Keratinocyte (primary cell): ENCODE measurements around the gene HHIPL1. TPM values are rescaled to one million over a fixed set of nuclear protein-coding genes. Genes with fewer than 3 reads are reported as not detected.

Source experiments
- DNase-seq: peaks from one replicate; pipeline ENCODE4 v3.0.0-alpha.2; 2011; ENCODE audit warnings: low read depth, missing footprints, low spot score
- FAIRE-seq: peaks from 2 replicates; lab custom pipeline; 2011; peaks lifted over from hg19 to GRCh38; lab: Jason Lieb, UNC
- H2AFZ ChIP-seq: 2 replicates; pipeline ENCODE4 v1.6.0; 2012; ENCODE audit warnings: low read length, control low read depth, inconsistent platforms; ENCODE audit not compliant: control insufficient read depth
- H3K27ac ChIP-seq: 2 replicates; pipeline ENCODE4 v1.5.1; 2011; ENCODE audit warnings: low read length; ENCODE audit not compliant: control insufficient read depth, insufficient read depth
- H3K27me3 ChIP-seq: 3 replicates; pipeline ENCODE4 v1.6.0; 2011; ENCODE audit warnings: low read length; ENCODE audit not compliant: control insufficient read depth, insufficient read depth; ENCODE audit errors: extremely low read depth
- H3K36me3 ChIP-seq, 2 experiments: 2 replicates in 1 of 2; 3 replicates in 1 of 2; pipeline ENCODE4 v1.5.1; 2011; ENCODE audit warnings: low read length in 2 of 2, mild to moderate bottlenecking in 1 of 2; ENCODE audit not compliant: control insufficient read depth in 2 of 2, insufficient read depth in 2 of 2; ENCODE audit errors: extremely low read depth in 1 of 2
- H3K4me1 ChIP-seq: 3 replicates; pipeline ENCODE4 v1.5.1; 2011; ENCODE audit warnings: low read length; ENCODE audit not compliant: control insufficient read depth, insufficient read depth; ENCODE audit errors: extremely low read depth
- H3K4me2 ChIP-seq: 3 replicates; pipeline ENCODE4 v1.6.0; 2011; ENCODE audit warnings: low read depth, low read length; ENCODE audit not compliant: control insufficient read depth, insufficient read depth; ENCODE audit errors: extremely low read depth
- H3K4me3 ChIP-seq, 3 experiments: fragments of 200-600 bp in 1 of 3; sonication (generic) in 1 of 3; 2 replicates in 2 of 3; 3 replicates in 1 of 3; pipeline ENCODE4 v1.5.1; 2011 to 2016; ENCODE audit warnings: low read length in 3 of 3, mild to moderate bottlenecking in 3 of 3, control low read depth in 2 of 3, inconsistent platforms in 1 of 3, low read depth in 1 of 3, mixed read lengths in 1 of 3, mixed run types in 1 of 3, moderate library complexity in 1 of 3; ENCODE audit not compliant: control insufficient read depth in 2 of 3, insufficient read depth in 2 of 3; ENCODE audit errors: extremely low read depth in 1 of 3
- H3K79me2 ChIP-seq: 2 replicates; pipeline ENCODE4 v1.6.0; 2012; ENCODE audit warnings: low read length; ENCODE audit not compliant: control insufficient read depth, insufficient read depth
- H3K9ac ChIP-seq: 3 replicates; pipeline ENCODE4 v1.6.0; 2011; ENCODE audit warnings: low read length; ENCODE audit not compliant: control insufficient read depth, insufficient read depth; ENCODE audit errors: extremely low read depth
- H3K9me1 ChIP-seq: 3 replicates; pipeline ENCODE4 v1.6.0; 2011; ENCODE audit warnings: low read length; ENCODE audit not compliant: control insufficient read depth, insufficient read depth; ENCODE audit errors: extremely low read depth
- H3K9me3 ChIP-seq: 2 replicates; pipeline ENCODE4 v1.5.1; 2012; ENCODE audit warnings: low read depth, low read length; ENCODE audit not compliant: control insufficient read depth
- H4K20me1 ChIP-seq: 3 replicates; pipeline ENCODE4 v1.6.0; 2011; ENCODE audit warnings: low read length; ENCODE audit not compliant: control insufficient read depth, insufficient read depth; ENCODE audit errors: extremely low read depth
- EZH2 ChIP-seq: IDR thresholded peaks from one replicate; pipeline ENCODE4 v1.6.1; 2012; ENCODE audit warnings: inconsistent platforms, mild to moderate bottlenecking, low read length, moderate library complexity
- dilution Hi-C: fragments of 300-500 bp; cut with MboI; formaldehyde crosslinking; loops from one replicate; pipeline ENCODE4 v1.7.0; 2020; ENCODE audit warnings: low sequenced_read_pairs; ENCODE audit not compliant: extremely low pct_ligation_motif_present
- polyA plus RNA-seq, 5 experiments: library from polyadenylated mRNA; depleted of rRNA in 3 of 5; stranded (reverse) in 3 of 5; stranded (forward) in 1 of 5; unstranded in 1 of 5; fragments of >200 nt; gene quantifications; 1 replicate in 1 of 5; 2 replicates in 3 of 5; 3 replicates in 1 of 5; pipeline versions ENCODE4 v1.2.1 to v1.2.3, GENCODE V29; 2011 to 2012; ENCODE audit warnings: missing spikeins in 2 of 5, low read depth in 1 of 5, low replicate concordance in 1 of 5
- TF ChIP-seq, protein P1 (sequence below), 3 experiments: IDR thresholded peaks in 1 of 3; conservative IDR thresholded peaks in 1 of 3; optimal IDR thresholded peaks in 1 of 3; 2 replicates in 2 of 3; 3 replicates in 1 of 3; pipeline versions ENCODE3 to v1.5.1; 2011; ENCODE audit warnings: low read length in 3 of 3, mild to moderate bottlenecking in 3 of 3, moderate library complexity in 2 of 3, control low read depth in 1 of 3, inconsistent platforms in 1 of 3; ENCODE audit not compliant: insufficient read depth in 2 of 3; ENCODE audit errors: extremely low read depth in 1 of 3

HHIPL1 gene
- polyA plus RNA-seq, 1 donor (not counting 4 experiments of a cell fraction or from before 2014, with no cell fraction given) = 0.08 TPM

GRCh38 chr14:99644035-99644587 is 818 bp upstream of the HHIPL1 start:
- H3K4me1 ChIP-seq = no peaks in the 10 kb centered on the region
- TF ChIP-seq, protein P1, sequence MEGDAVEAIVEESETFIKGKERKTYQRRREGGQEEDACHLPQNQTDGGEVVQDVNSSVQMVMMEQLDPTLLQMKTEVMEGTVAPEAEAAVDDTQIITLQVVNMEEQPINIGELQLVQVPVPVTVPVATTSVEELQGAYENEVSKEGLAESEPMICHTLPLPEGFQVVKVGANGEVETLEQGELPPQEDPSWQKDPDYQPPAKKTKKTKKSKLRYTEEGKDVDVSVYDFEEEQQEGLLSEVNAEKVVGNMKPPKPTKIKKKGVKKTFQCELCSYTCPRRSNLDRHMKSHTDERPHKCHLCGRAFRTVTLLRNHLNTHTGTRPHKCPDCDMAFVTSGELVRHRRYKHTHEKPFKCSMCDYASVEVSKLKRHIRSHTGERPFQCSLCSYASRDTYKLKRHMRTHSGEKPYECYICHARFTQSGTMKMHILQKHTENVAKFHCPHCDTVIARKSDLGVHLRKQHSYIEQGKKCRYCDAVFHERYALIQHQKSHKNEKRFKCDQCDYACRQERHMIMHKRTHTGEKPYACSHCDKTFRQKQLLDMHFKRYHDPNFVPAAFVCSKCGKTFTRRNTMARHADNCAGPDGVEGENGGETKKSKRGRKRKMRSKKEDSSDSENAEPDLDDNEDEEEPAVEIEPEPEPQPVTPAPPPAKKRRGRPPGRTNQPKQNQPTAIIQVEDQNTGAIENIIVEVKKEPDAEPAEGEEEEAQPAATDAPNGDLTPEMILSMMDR (optimal IDR thresholded peaks at IDR 0.05 in 1 of 3, IDR thresholded peaks at IDR 0.05 in 1 of 3, conservative IDR thresholded peaks at IDR 0.05 in 1 of 3; ENCODE audit: extremely low read depth in 1 of 3, insufficient read depth in 2 of 3, low read length in 3 of 3) = no peak
- TF ChIP-seq EZH2 = no peak
- no peak overlapping the region for H2AFZ ChIP-seq
- no peaks in the 10 kb centered on the region for H4K20me1 ChIP-seq
- no peaks in the 10 kb centered on the region for H3K79me2 ChIP-seq
- no peaks in the 10 kb centered on the region for H3K9me1 ChIP-seq
- DNase-seq (no peak), FAIRE-seq (no peak)
- dilution Hi-C loops = no loop called here
- no peak overlapping the region for H3K27ac ChIP-seq
- no peak overlapping the region for H3K4me3 ChIP-seq
- no peak overlapping the region for H3K4me2 ChIP-seq
- no peaks in the 10 kb centered on the region for H3K9me3 ChIP-seq
- H3K27me3 ChIP-seq = peaks cover 27% of the 10 kb centered on the region
- no peak overlapping the region for H3K9ac ChIP-seq
- H3K36me3 ChIP-seq = no peaks in the 10 kb centered on the region

- TF ChIP-seq, protein P1 (optimal IDR thresholded peaks at IDR 0.05 in 1 of 3, IDR thresholded peaks at IDR 0.05 in 1 of 3, conservative IDR thresholded peaks at IDR 0.05 in 1 of 3; ENCODE audit: extremely low read depth in 1 of 3, insufficient read depth in 2 of 3, low read length in 3 of 3) = no peak
- TF ChIP-seq EZH2 = no peak
- no peak for FAIRE-seq
- dilution Hi-C loops = no loop called here
Measured at GRCh38 chr14:99645545-99646505, 896 bp downstream of the HHIPL1 start.

More at GRCh38 chr14:99645545-99646505, 896 bp downstream of the HHIPL1 start:
- no peak for DNase-seq
- Histone ChIP-seq H3K27me3 (peaks cover 27% of the 10 kb centered on the region), H3K9me3 (no peaks in the 10 kb centered on the region), H3K9me1 (no peaks in the 10 kb centered on the region), H3K27ac (no peak overlapping the region), H3K36me3 (no peaks in the 10 kb centered on the region), H3K9ac (no peak overlapping the region), H3K79me2 (no peaks in the 10 kb centered on the region), H4K20me1 (no peaks in the 10 kb centered on the region), H3K4me1 (no peaks in the 10 kb centered on the region), H3K4me2 (peak overlapping the region; percentile 66), H2AFZ (peak overlapping the region; percentile 71), H3K4me3 (peak overlapping the region; percentile 2 to 53 (median 46))
